Measurements from ENCODE around the gene CNBP. TPM values are rescaled to one million over a fixed set of nuclear protein-coding genes. Genes with fewer than 3 reads are reported as not detected.
"Not testable (repeated sequence)": the region's sequence is repeated elsewhere in the genome, so short reads cannot be mapped to it uniquely, and the experiment has no call there.

Gene CNBP
- total RNA-seq, 1 experiment from 2014 or later: 267 TPM

GRCh38 chr3:129196601-129197000 is 12.9 kb upstream of the CNBP start:
- Histone ChIP-seq H3K4me2 (ENCODE audit: low read length) (no peak overlapping the region; the same call in 1 of the 2 replicates), H2AFZ (ENCODE audit: low read length) (no peak overlapping the region), H3K27me3 (ENCODE audit: low read length) (no peaks in the 10 kb centered on the region), H3K4me1 (ENCODE audit: insufficient read depth, low read length) (peaks cover 24% of the 10 kb centered on the region), H3K79me2 (ENCODE audit: low read length) (no peaks in the 10 kb centered on the region), H3K9me2 (replicated peaks; ENCODE audit: low read length) (no peaks in the 10 kb centered on the region), H3K9ac (ENCODE audit: low read length) (peak overlapping the region; percentile 37; the same call in 1 of the 2 replicates), H4K20me1 (ENCODE audit: low read length) (no peaks in the 10 kb centered on the region), H3K4me3 (ENCODE audit: low read length) (no peak overlapping the region), H3K9me3 (ENCODE audit: low read length) (no peaks in the 10 kb centered on the region), H3K36me3 (ENCODE audit: low read depth, low read length) (no peaks in the 10 kb centered on the region), H3F3A (ENCODE audit: low read length, unreplicated experiment) (no peaks in the 10 kb centered on the region), H3K27ac (ENCODE audit: low read length) (peak overlapping the region; percentile 85)
- ATAC-seq (no peak), DNase-seq (no peak)
- BruUV-seq (replicated peaks): no TSS peak
- ChIA-PET CTCF (interaction anchor here (1.3 kb wide), 1 partner anchor 49 kb away, joined by 7 read pairs; no protein-coding TSS in a partner anchor), POLR2A (ENCODE audit: unreplicated experiment) (no interaction called here)
- intact Hi-C loops (cut with micrococcal nuclease): loop anchor here (5.0 kb wide), 2 partner anchors 36 to 51 kb away; partner anchors contain the start of gene COPG1
- no peak for TF ChIP-seq EZH2 (IDR thresholded peaks at IDR 0.05; ENCODE audit: low read length, unreplicated experiment)
- TF ChIP-seq EZH2phosphoT487 (IDR thresholded peaks at IDR 0.05; ENCODE audit: borderline replicate concordance, low read length): no peak
- TF ChIP-seq CTCF (conservative IDR thresholded peaks at IDR 0.05; ENCODE audit: low read depth, low read length): no peak

- BruUV-seq (replicated peaks): no TSS peak
- no peak for TF ChIP-seq CTCF (conservative IDR thresholded peaks at IDR 0.05; ENCODE audit: low read depth, low read length)
- TF ChIP-seq EZH2 (IDR thresholded peaks at IDR 0.05; ENCODE audit: low read length, unreplicated experiment): no peak
- no peak for TF ChIP-seq EZH2phosphoT487 (IDR thresholded peaks at IDR 0.05; ENCODE audit: borderline replicate concordance, low read length)
- ATAC-seq: peak; percentile 98
- CTCF ChIA-PET: interaction anchor here (1.3 kb wide), 1 partner anchor 50 kb away, joined by 7 read pairs; no protein-coding TSS in a partner anchor
- Histone ChIP-seq H3K36me3 (ENCODE audit: low read depth, low read length) (no peaks in the 10 kb centered on the region), H3K79me2 (ENCODE audit: low read length) (no peaks in the 10 kb centered on the region), H3F3A (ENCODE audit: low read length, unreplicated experiment) (no peaks in the 10 kb centered on the region), H3K9me2 (replicated peaks; ENCODE audit: low read length) (no peaks in the 10 kb centered on the region), H3K4me1 (ENCODE audit: insufficient read depth, low read length) (peaks cover 24% of the 10 kb centered on the region), H3K9ac (ENCODE audit: low read length) (peak overlapping the region; percentile 37), H3K4me3 (ENCODE audit: low read length) (peak overlapping the region; percentile 45), H3K9me3 (ENCODE audit: low read length) (no peaks in the 10 kb centered on the region), H3K27me3 (ENCODE audit: low read length) (no peaks in the 10 kb centered on the region), H3K4me2 (ENCODE audit: low read length) (peak overlapping the region; percentile 71), H4K20me1 (ENCODE audit: low read length) (no peaks in the 10 kb centered on the region), H2AFZ (ENCODE audit: low read length) (peak overlapping the region; percentile 70), H3K27ac (ENCODE audit: low read length) (peak overlapping the region; percentile 85)
- peak; percentile 83 for DNase-seq
- POLR2A ChIA-PET (ENCODE audit: unreplicated experiment): no interaction called here
- intact Hi-C loops (cut with micrococcal nuclease): loop anchor here (5.0 kb wide), 2 partner anchors 37 to 52 kb away; partner anchors contain the start of gene COPG1
Measured at GRCh38 chr3:129195731-129196256, 12.1 kb upstream of the CNBP start.

- BruUV-seq (replicated peaks); H3K27ac ChIP-seq (ENCODE audit: low read length); CTCF ChIA-PET; H3F3A ChIP-seq (ENCODE audit: low read length, unreplicated experiment); POLR2A ChIA-PET (ENCODE audit: unreplicated experiment); H3K36me3 ChIP-seq (ENCODE audit: low read depth, low read length); H3K4me3 ChIP-seq (ENCODE audit: low read length); intact Hi-C loops (cut with micrococcal nuclease); ATAC-seq; H3K4me2 ChIP-seq (ENCODE audit: low read length); H3K27me3 ChIP-seq (ENCODE audit: low read length); H3K9me3 ChIP-seq (ENCODE audit: low read length); H3K9me2 ChIP-seq (replicated peaks; ENCODE audit: low read length); H2AFZ ChIP-seq (ENCODE audit: low read length); DNase-seq; H4K20me1 ChIP-seq (ENCODE audit: low read length); H3K9ac ChIP-seq (ENCODE audit: low read length): not testable (repeated sequence)
- Histone ChIP-seq H3K79me2 (ENCODE audit: low read length) (peaks cover 16% of the 10 kb centered on the region), H3K4me1 (ENCODE audit: insufficient read depth, low read length) (peaks cover 12% of the 10 kb centered on the region)
Measured at GRCh38 chr3:129189793-129190192, 6.1 kb upstream of the CNBP start.
